HCT116 (cell line): ENCODE measurements around the gene SMAD7. TPM values are rescaled to one million over a fixed set of nuclear protein-coding genes. Genes with fewer than 3 reads are reported as not detected.

Source experiments
- ATAC-seq: fragments of 200-7000 bp; cut with Tn5 transposase; 2 replicates; pipeline ENCODE4 v1.9.1; 2020; ENCODE audit warnings: mild to moderate bottlenecking, moderate library complexity
- BruUV-seq: library from RNA; stranded (reverse); fragments of 400-500 nt; replicated peaks from 2 replicates; lab custom pipeline; 2021; lab: Mats Ljungman, UMichigan
- CTCF ChIA-PET: fragments of 300-600 bp; sonication (Branson Sonifier 250); formaldehyde crosslinking; loops from one replicate; lab custom pipeline; 2021; ENCODE audit warnings: antibody characterized with exemption; lab: Charles Lee
- POLR2A ChIA-PET: fragments of 300-600, 350-600 bp; sonication (Branson Sonifier 250); formaldehyde crosslinking; loops from one replicate; lab custom pipeline; 2021; ENCODE audit warnings: antibody characterized with exemption; lab: Charles Lee
- RAD21 ChIA-PET, 2 experiments: fragments of 300-600 bp; sonication (Branson Sonifier 250); formaldehyde crosslinking; loops; one replicate each; lab custom pipeline; 2023; ENCODE audit warnings: low total read pairs in 2 of 2; ENCODE audit not compliant: uncharacterized antibody in 2 of 2, unreplicated experiment in 2 of 2, low non-redundant PET in 1 of 2; lab: Charles Lee
- DNase-seq: peaks from one replicate; pipeline ENCODE4 v3.0.0-alpha.2; 2010; ENCODE audit warnings: low read depth, low spot score
- H2AFZ ChIP-seq: fragments of 200-600 bp; shearing (Covaris generic), sonication (generic); 2 replicates; pipeline ENCODE4 v1.6.1; 2017; ENCODE audit warnings: low read depth, mixed run types, mixed read lengths, antibody characterized with exemption, low read length; ENCODE audit not compliant: poor library complexity, severe bottlenecking
- H3K27ac ChIP-seq: 2 replicates; pipeline ENCODE4 v1.5.1; 2012; ENCODE audit warnings: low read depth, low read length
- H3K27me3 ChIP-seq: fragments of 200-600 bp; sonication (generic); 2 replicates; pipeline ENCODE4 v1.6.1; 2016; ENCODE audit warnings: mixed run types, low read length, mixed read lengths; ENCODE audit not compliant: insufficient read depth
- H3K36me3 ChIP-seq, 2 experiments: fragments of 200-500 bp in 1 of 2; fragments of 200-600 bp in 1 of 2; sonication (Bioruptor generic) in 1 of 2; sonication (generic) in 1 of 2; 2 replicates each; pipeline versions ENCODE4 v1.5.1 to v1.6.1; 2014 to 2016; ENCODE audit warnings: low read length in 2 of 2, inconsistent platforms in 1 of 2, mixed read lengths in 1 of 2, mixed run types in 1 of 2; ENCODE audit not compliant: insufficient read depth in 2 of 2, control insufficient read depth in 1 of 2
- H3K4me1 ChIP-seq, 2 experiments: fragments of 200-600 bp in 1 of 2; sonication (generic) in 1 of 2; 2 replicates each; pipeline versions ENCODE4 v1.5.1 to v1.6.1; 2012 to 2017; ENCODE audit warnings: low read length in 2 of 2, inconsistent platforms in 1 of 2, mild to moderate bottlenecking in 1 of 2, mixed read lengths in 1 of 2, mixed run types in 1 of 2, moderate library complexity in 1 of 2; ENCODE audit not compliant: insufficient read depth in 2 of 2, control insufficient read depth in 1 of 2
- H3K4me2 ChIP-seq: fragments of 200-600 bp; sonication (generic); 2 replicates; pipeline ENCODE4 v1.6.1; 2017; ENCODE audit warnings: mixed run types, low read length, mixed read lengths
- H3K4me3 ChIP-seq, 2 experiments: fragments of 200-600 bp in 1 of 2; sonication (generic) in 1 of 2; replicated peaks in 1 of 2; 2 replicates each; pipeline ENCODE4 v1.5.1; 2011 to 2016; ENCODE audit warnings: low read length in 2 of 2, control low read depth in 1 of 2, low read depth in 1 of 2, mild to moderate bottlenecking in 1 of 2, mixed read lengths in 1 of 2, mixed run types in 1 of 2
- H3K79me2 ChIP-seq: fragments of 200-600 bp; sonication (generic); 2 replicates; pipeline ENCODE4 v1.6.1; 2017; ENCODE audit warnings: mild to moderate bottlenecking, mixed run types, low read length, moderate library complexity, mixed read lengths; ENCODE audit not compliant: insufficient read depth
- H3K9ac ChIP-seq: fragments of 200-600 bp; sonication (generic); 2 replicates; pipeline ENCODE4 v1.6.1; 2016; ENCODE audit warnings: low read length, mixed read lengths
- H3K9me2 ChIP-seq: fragments of 200-600 bp; sonication (generic), shearing (Covaris generic); 2 replicates; pipeline ENCODE4 v1.6.1; 2017; ENCODE audit warnings: mixed run types, mild to moderate bottlenecking, moderate library complexity; ENCODE audit not compliant: insufficient read depth
- H3K9me3 ChIP-seq, 2 experiments: fragments of 200-500 bp in 1 of 2; fragments of 200-600 bp in 1 of 2; sonication (Bioruptor generic) in 1 of 2; sonication (generic) in 1 of 2; 2 replicates each; pipeline ENCODE4 v1.6.1; 2014 to 2017; ENCODE audit warnings: low read length in 2 of 2, mixed read lengths in 2 of 2, inconsistent platforms in 1 of 2, low read depth in 1 of 2, mild to moderate bottlenecking in 1 of 2, mixed run types in 1 of 2, moderate library complexity in 1 of 2; ENCODE audit not compliant: control insufficient read depth in 1 of 2, insufficient read depth in 1 of 2
- H4K20me1 ChIP-seq: fragments of 200-600 bp; sonication (generic), shearing (Covaris generic); 2 replicates; pipeline ENCODE4 v1.6.1; 2017; ENCODE audit warnings: mixed run types, mild to moderate bottlenecking, moderate library complexity; ENCODE audit not compliant: insufficient read depth
- CBX3 ChIP-seq: IDR thresholded peaks from 2 replicates; pipeline ENCODE4 v1.6.1; 2012; ENCODE audit warnings: low read depth
- EGR1 ChIP-seq: IDR thresholded peaks from 2 replicates; pipeline ENCODE4 v1.6.1; 2012; ENCODE audit warnings: low read depth
- ELF1 ChIP-seq: IDR thresholded peaks from 2 replicates; pipeline ENCODE4 v1.6.1; 2012; ENCODE audit warnings: low read depth, borderline replicate concordance
- EZH2 ChIP-seq: fragments of 200-600 bp; sonication (generic); IDR thresholded peaks from 2 replicates; pipeline ENCODE4 v1.6.1; 2017; ENCODE audit warnings: antibody characterized with exemption, mixed run types
- FOSL1 ChIP-seq: IDR thresholded peaks from 2 replicates; pipeline ENCODE4 v1.6.1; 2012; ENCODE audit warnings: low read depth
- JUND ChIP-seq: IDR thresholded peaks from 2 replicates; pipeline ENCODE4 v1.6.1; 2012
- POLR2A ChIP-seq: IDR thresholded peaks from 2 replicates; pipeline ENCODE4 v1.7.0; 2011; ENCODE audit warnings: borderline replicate concordance; ENCODE audit not compliant: insufficient read depth, insufficient read length; ENCODE audit errors: extremely low read depth
- RAD21 ChIP-seq: IDR thresholded peaks from 2 replicates; pipeline ENCODE4 v1.6.1; 2012; ENCODE audit warnings: low read depth, mild to moderate bottlenecking
- SIN3A ChIP-seq: IDR thresholded peaks from 2 replicates; pipeline ENCODE4 v1.6.1; 2012; ENCODE audit warnings: low read depth
- SRF ChIP-seq: IDR thresholded peaks from 2 replicates; pipeline ENCODE4 v1.6.1; 2012; ENCODE audit warnings: low read depth
- ZNF274 ChIP-seq: fragments of 200-500 bp; sonication (Bioruptor generic); IDR thresholded peaks from 2 replicates; pipeline ENCODE4 v1.6.1; 2014; ENCODE audit warnings: mild to moderate bottlenecking, low read depth, low read length, inconsistent platforms
- intact Hi-C: fragments of 100-400 bp; cut with micrococcal nuclease; formaldehyde crosslinking; loops from 2 replicates; pipeline ENCODE4 v1.10.0; 2022
- total RNA-seq: library from RNA; stranded (reverse); gene quantifications from one replicate; pipeline ENCODE4 v1.2.1, GENCODE V29; 2021; ENCODE audit not compliant: unreplicated experiment
- TF ChIP-seq, protein P1 (sequence below): IDR thresholded peaks from 2 replicates; pipeline ENCODE4 v1.6.1; 2012

Gene SMAD7
- total RNA-seq, 1 experiment from 2014 or later: 7.2 TPM

DNA sequence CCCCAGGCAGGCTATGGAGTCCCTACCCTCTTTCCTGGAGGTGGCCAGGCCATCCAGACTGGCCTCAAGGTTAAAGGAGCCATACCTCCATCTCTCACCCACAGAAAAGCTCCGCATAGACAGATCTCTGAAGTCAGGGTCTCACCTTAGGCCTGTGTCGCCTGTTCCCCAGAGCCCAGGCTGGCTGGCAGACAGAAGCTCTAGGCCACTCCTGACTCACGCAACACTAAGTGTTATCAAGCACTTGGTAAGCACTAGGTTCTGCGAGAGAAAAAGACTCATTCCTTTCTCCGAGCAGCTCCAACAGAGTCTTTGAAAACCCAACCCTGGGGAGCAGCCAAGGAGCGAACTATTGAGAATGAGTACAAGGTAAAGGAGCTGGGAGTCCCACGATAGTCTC is 6.1 kb downstream of the SMAD7 start:
- H3K9me2 ChIP-seq: no peaks in the 10 kb centered on the region
- peak overlapping the region; percentile 21; the same call in 1 of the 2 replicates for H3K9ac ChIP-seq
- peak overlapping the region; percentile 5 for H3K27ac ChIP-seq
- no peak overlapping the region for H2AFZ ChIP-seq
- H4K20me1 ChIP-seq: peaks cover 3% of the 10 kb centered on the region; the same call in 1 of the 2 replicates
- no peaks in the 10 kb centered on the region for H3K36me3 ChIP-seq
- peaks cover 35% of the 10 kb centered on the region; the same call in 1 of the 2 replicates for H3K27me3 ChIP-seq
- no TSS peak for BruUV-seq
- TF ChIP-seq EZH2 (no peak), RAD21 (no peak), EGR1 (no peak), JUND (no peak), POLR2A (no peak), SRF (no peak), SIN3A (no peak), ZNF274 (no peak), FOSL1 (no peak), ELF1 (no peak), CBX3 (no peak)
- TF ChIP-seq, protein P1, sequence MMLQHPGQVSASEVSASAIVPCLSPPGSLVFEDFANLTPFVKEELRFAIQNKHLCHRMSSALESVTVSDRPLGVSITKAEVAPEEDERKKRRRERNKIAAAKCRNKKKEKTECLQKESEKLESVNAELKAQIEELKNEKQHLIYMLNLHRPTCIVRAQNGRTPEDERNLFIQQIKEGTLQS: no peak
- ATAC-seq (peak; percentile 31), DNase-seq (no peak)
- RAD21 ChIA-PET: no interaction called here
- CTCF ChIA-PET: no interaction called here
- H3K79me2 ChIP-seq: peaks cover 21% of the 10 kb centered on the region
- H3K9me3 ChIP-seq: no peaks in the 10 kb centered on the region
- POLR2A ChIA-PET: no interaction called here
- H3K4me1 ChIP-seq: peaks cover 87 to 99% of the 10 kb centered on the region in 2 experiments
- peak overlapping the region; percentile 66 for H3K4me2 ChIP-seq
- H3K4me3 ChIP-seq: peak overlapping the region in 1 of 2 experiments; percentile 5; a peak in 2 of 4 replicates
- intact Hi-C loops: loop anchor here (5.0 to 10.0 kb wide), 5 partner anchors 53 to 270 kb away; no protein-coding TSS in a partner anchor
